OCI-LY7 (cell line): ENCODE data around the gene CBLC. TPM values are rescaled to one million over a fixed set of nuclear protein-coding genes. Genes with fewer than 3 reads are reported as not detected.

Source experiments
- BruUV-seq: library from RNA; stranded (reverse); fragments of 400-500 nt; replicated peaks from 2 replicates; lab custom pipeline; 2021; lab: Mats Ljungman, UMichigan
- CTCF ChIA-PET: fragments of 300-600 bp; sonication (Branson Sonifier 250); formaldehyde crosslinking; loops from one replicate; lab custom pipeline; 2022; ENCODE audit warnings: antibody characterized with exemption; ENCODE audit not compliant: unreplicated experiment; lab: Charles Lee
- POLR2A ChIA-PET: fragments of 300-600 bp; sonication (Branson Sonifier 250); formaldehyde crosslinking; loops from one replicate; lab custom pipeline; 2022; ENCODE audit warnings: antibody characterized with exemption; lab: Charles Lee
- DNase-seq: peaks from one replicate; pipeline ENCODE4 v3.0.0-alpha.2; 2015; ENCODE audit warnings: low spot score
- H2AFZ ChIP-seq: fragments of 200-600 bp; sonication (generic), shearing (Covaris generic); 2 replicates; pipeline ENCODE4 v1.6.1; 2014; ENCODE audit warnings: mild to moderate bottlenecking, antibody characterized with exemption, low read length, moderate library complexity
- H3K27ac ChIP-seq: fragments of 200-600 bp; sonication (generic); 2 replicates; pipeline ENCODE4 v1.5.1; 2014; ENCODE audit warnings: mixed run types, low read depth, mild to moderate bottlenecking, moderate library complexity, low read length, inconsistent platforms; ENCODE audit not compliant: poor library complexity, severe bottlenecking
- H3K36me3 ChIP-seq: fragments of 200-600 bp; sonication (generic); 2 replicates; pipeline ENCODE4 v1.6.1; 2014; ENCODE audit warnings: mild to moderate bottlenecking, antibody characterized with exemption, low read length, moderate library complexity, mixed read lengths; ENCODE audit not compliant: insufficient read depth
- H3K4me1 ChIP-seq: fragments of 200-600 bp; sonication (generic); 2 replicates; pipeline ENCODE4 v1.5.1; 2014; ENCODE audit warnings: mild to moderate bottlenecking, low read length; ENCODE audit not compliant: insufficient read depth, poor library complexity, severe bottlenecking
- H3K4me2 ChIP-seq: fragments of 200-600 bp; sonication (generic); 2 replicates; pipeline ENCODE4 v1.6.1; 2014; ENCODE audit warnings: mild to moderate bottlenecking, low read length
- H3K4me3 ChIP-seq: fragments of 200-600 bp; sonication (generic); 2 replicates; pipeline ENCODE4 v1.5.1; 2014; ENCODE audit warnings: mild to moderate bottlenecking, low read depth, low read length; ENCODE audit not compliant: poor library complexity, severe bottlenecking
- H3K79me2 ChIP-seq: fragments of 200-600 bp; sonication (generic); 2 replicates; pipeline ENCODE4 v1.6.1; 2016; ENCODE audit warnings: low read depth, mild to moderate bottlenecking, low read length, moderate library complexity, mixed read lengths; ENCODE audit not compliant: insufficient read depth
- H3K9me2 ChIP-seq: fragments of 200-600 bp; sonication (generic); 2 replicates; pipeline ENCODE4 v1.6.1; 2016; ENCODE audit warnings: mild to moderate bottlenecking, low read length, mixed read lengths; ENCODE audit not compliant: insufficient read depth
- H3K9me3 ChIP-seq: fragments of 200-600 bp; sonication (generic); 2 replicates; pipeline ENCODE4 v1.6.1; 2014; ENCODE audit warnings: mild to moderate bottlenecking, mixed run types, low read length, mixed read lengths
- H4K20me1 ChIP-seq: fragments of 200-600 bp; sonication (generic); 2 replicates; pipeline ENCODE4 v1.6.1; 2014; ENCODE audit warnings: mild to moderate bottlenecking, antibody characterized with exemption, low read length, moderate library complexity, mixed read lengths; ENCODE audit not compliant: insufficient read depth
- CTCF ChIP-seq: fragments of 200-600 bp; sonication (generic); conservative IDR thresholded peaks from 2 replicates; pipeline ENCODE4 v1.5.1; 2014; ENCODE audit warnings: mild to moderate bottlenecking, antibody characterized with exemption, low read length, moderate library complexity, mixed read lengths
- EZH2phosphoT487 ChIP-seq: fragments of 200-600 bp; sonication (generic); IDR thresholded peaks from 2 replicates; pipeline ENCODE4 v1.6.1; 2018; ENCODE audit warnings: low read depth, borderline replicate concordance, mild to moderate bottlenecking, mixed run types, antibody characterized with exemption, low read length, moderate library complexity, mixed read lengths
- intact Hi-C: fragments of 100-400 bp; cut with micrococcal nuclease; formaldehyde crosslinking; loops from one replicate; pipeline ENCODE4 v1.10.0; 2022; ENCODE audit not compliant: unreplicated experiment
- total RNA-seq, 2 experiments: library from RNA; depleted of rRNA in 1 of 2; stranded (reverse); fragments of >200 nt in 1 of 2; shearing (Covaris generic) in 1 of 2; gene quantifications; 2 replicates each; pipeline ENCODE4 v1.2.3, GENCODE V29; 2014 to 2022

Gene CBLC
- total RNA-seq, 2 experiments from 2014 or later, result not detected

- no peak overlapping the region for H2AFZ ChIP-seq
- TF ChIP-seq EZH2phosphoT487 (no peak), CTCF (no peak)
- H3K4me1 ChIP-seq, result peaks cover 6% of the 10 kb centered on the region
- no peaks in the 10 kb centered on the region for H3K9me3 ChIP-seq
- no peak for DNase-seq
- POLR2A ChIA-PET, result no interaction called here
- H3K79me2 ChIP-seq, result no peaks in the 10 kb centered on the region
- no TSS peak for BruUV-seq
- no peak overlapping the region for H3K27ac ChIP-seq
- intact Hi-C loops, result no loop called here
- CTCF ChIA-PET, result no interaction called here
- no peaks in the 10 kb centered on the region for H3K36me3 ChIP-seq
- H3K4me2 ChIP-seq, result no peak overlapping the region
- no peaks in the 10 kb centered on the region for H3K9me2 ChIP-seq
- no peak overlapping the region for H3K4me3 ChIP-seq
- no peaks in the 10 kb centered on the region for H4K20me1 ChIP-seq
These were observed 45.3 kb upstream of the CBLC start for GRCh38 chr19:44732235-44733014.

GRCh38 chr19:44734357-44734756 lies 43.3 kb upstream of the CBLC start:
- Histone ChIP-seq H4K20me1 (no peaks in the 10 kb centered on the region), H3K36me3 (no peaks in the 10 kb centered on the region), H3K27ac (no peak overlapping the region), H3K9me3 (no peaks in the 10 kb centered on the region), H3K4me2 (no peak overlapping the region), H3K79me2 (no peaks in the 10 kb centered on the region), H2AFZ (no peak overlapping the region), H3K4me1 (no peaks in the 10 kb centered on the region), H3K9me2 (no peaks in the 10 kb centered on the region), H3K4me3 (no peak overlapping the region)
- ChIA-PET CTCF (no interaction called here), POLR2A (no interaction called here)
- intact Hi-C loops, result no loop called here
- DNase-seq, result no peak
- BruUV-seq, result no TSS peak
- TF ChIP-seq CTCF, result no peak
- TF ChIP-seq EZH2phosphoT487, result no peak

GRCh38 chr19:44735011-44735410 lies 42.7 kb upstream of the CBLC start:
- no peaks in the 10 kb centered on the region for H3K36me3 ChIP-seq
- no TSS peak for BruUV-seq
- H3K9me3 ChIP-seq, result no peaks in the 10 kb centered on the region
- ChIA-PET CTCF (no interaction called here), POLR2A (no interaction called here)
- no peaks in the 10 kb centered on the region for H3K4me1 ChIP-seq
- H3K9me2 ChIP-seq, result no peaks in the 10 kb centered on the region
- H3K4me2 ChIP-seq, result no peak overlapping the region
- intact Hi-C loops, result no loop called here
- no peaks in the 10 kb centered on the region for H4K20me1 ChIP-seq
- no peak overlapping the region for H3K27ac ChIP-seq
- H3K79me2 ChIP-seq, result no peaks in the 10 kb centered on the region
- no peak overlapping the region for H2AFZ ChIP-seq
- H3K4me3 ChIP-seq, result no peak overlapping the region
- TF ChIP-seq EZH2phosphoT487, result no peak
- no peak for TF ChIP-seq CTCF
- no peak for DNase-seq
